GM12878 (cell line): ENCODE data around the gene TTC19. TPM values are rescaled to one million over a fixed set of nuclear protein-coding genes. Genes with fewer than 3 reads are reported as not detected.

Experiments
- ATAC-seq: fragments of 200-7000 bp; cut with Tn5 transposase; 3 replicates; pipeline ENCODE4 v1.9.1; 2020; ENCODE audit warnings: mild to moderate bottlenecking, moderate library complexity
- BruUV-seq: library from RNA; stranded (reverse); fragments of 400-500 nt; replicated peaks from 2 replicates; lab custom pipeline; 2021; lab: Mats Ljungman, UMichigan
- CTCF ChIA-PET: fragments of 300-600 bp; sonication (Branson Sonifier 250); formaldehyde crosslinking; extraction: SDS; loops from one replicate; lab custom pipeline; 2021; ENCODE audit warnings: inconsistent platforms; lab: Yijun Ruan, JAX
- POLR2A ChIA-PET: fragments of 350-600 bp; formaldehyde crosslinking; extraction: SDS; loops from one replicate; lab custom pipeline; 2021; ENCODE audit warnings: inconsistent platforms; lab: Charles Lee
- RAD21 ChIA-PET: fragments of 300-600 bp; sonication (Branson Sonifier 250); formaldehyde crosslinking; loops from one replicate; lab custom pipeline; 2023; ENCODE audit warnings: antibody characterized with exemption; ENCODE audit not compliant: unreplicated experiment; lab: Charles Lee
- SMC1A ChIA-PET: fragments of 300-600 bp; sonication (Branson Sonifier 250); formaldehyde crosslinking; loops from one replicate; lab custom pipeline; 2023; ENCODE audit not compliant: unreplicated experiment, uncharacterized antibody; lab: Charles Lee
- DNase-seq: peaks from one replicate; pipeline ENCODE4 v3.0.0-alpha.2; 2011; ENCODE audit warnings: low read depth, low spot score
- FAIRE-seq: peaks from 3 replicates; lab custom pipeline; 2011; peaks lifted over from hg19 to GRCh38; lab: Jason Lieb, UNC
- H2AFZ ChIP-seq: 2 replicates; pipeline ENCODE4 v1.6.0; 2011; ENCODE audit warnings: low read depth, low read length, control low read depth; ENCODE audit not compliant: control insufficient read depth
- H3K27ac ChIP-seq: 2 replicates; pipeline ENCODE4 v1.5.1; 2011; ENCODE audit warnings: control low read depth; ENCODE audit not compliant: control insufficient read depth, insufficient read depth
- H3K27me3 ChIP-seq, 2 experiments: replicated peaks in 1 of 2; 2 replicates each; pipeline versions ENCODE4 v1.6.0 to v1.6.1; 2011; ENCODE audit warnings: low read length in 1 of 2; ENCODE audit not compliant: control insufficient read depth in 2 of 2, insufficient read depth in 2 of 2
- H3K36me3 ChIP-seq, 2 experiments: 2 replicates each; pipeline ENCODE4 v1.5.1; 2011; ENCODE audit warnings: low read length in 1 of 2; ENCODE audit not compliant: control insufficient read depth in 2 of 2, insufficient read depth in 2 of 2
- H3K4me1 ChIP-seq: 2 replicates; pipeline ENCODE4 v1.6.1; 2011; ENCODE audit warnings: mild to moderate bottlenecking, low read length, moderate library complexity, mixed read lengths; ENCODE audit not compliant: control insufficient read depth, insufficient read depth
- H3K4me2 ChIP-seq: 2 replicates; pipeline ENCODE4 v1.6.0; 2011; ENCODE audit warnings: control low read depth; ENCODE audit not compliant: control insufficient read depth, insufficient read depth
- H3K4me3 ChIP-seq: fragments of 200-600 bp; sonication (generic); 2 replicates; pipeline ENCODE4 v1.5.1; 2016
- H3K79me2 ChIP-seq: 2 replicates; pipeline ENCODE4 v1.6.0; 2011; ENCODE audit warnings: low read length; ENCODE audit not compliant: control insufficient read depth, insufficient read depth
- H3K9ac ChIP-seq: 2 replicates; pipeline ENCODE4 v1.8.0; 2011; ENCODE audit warnings: low read length, control low read depth, mixed read lengths; ENCODE audit not compliant: control insufficient read depth, insufficient read depth
- H3K9me3 ChIP-seq: replicated peaks from 3 replicates; pipeline ENCODE4 v1.5.1; 2011; ENCODE audit warnings: mild to moderate bottlenecking, low read length; ENCODE audit not compliant: control insufficient read depth, insufficient read depth
- H4K20me1 ChIP-seq: 2 replicates; pipeline ENCODE4 v1.6.0; 2011; ENCODE audit not compliant: control insufficient read depth, insufficient read depth
- ESRRA ChIP-seq: IDR thresholded peaks from 2 replicates; pipeline ENCODE4 v1.6.1; 2012; ENCODE audit warnings: mild to moderate bottlenecking, low read length, improper control_type of control experiment
- IKZF2 ChIP-seq, 2 experiments: fragments of 450-650 bp; IDR thresholded peaks; 2 replicates each; pipeline ENCODE4 v1.6.1; 2017; ENCODE audit warnings: mild to moderate bottlenecking in 2 of 2, moderate library complexity in 2 of 2
- IRF5 ChIP-seq: fragments of 450-650 bp; IDR thresholded peaks from 2 replicates; pipeline ENCODE4 v1.6.1; 2017; ENCODE audit warnings: borderline replicate concordance
- RELA ChIP-seq: fragments of 450-650 bp; IDR thresholded peaks from 2 replicates; pipeline ENCODE4 v1.8.0; 2014; ENCODE audit warnings: borderline replicate concordance; ENCODE audit not compliant: partially characterized antibody
- RFX5 ChIP-seq: IDR thresholded peaks from 2 replicates; pipeline ENCODE4 v1.6.1; 2011; ENCODE audit warnings: low read depth, low read length, improper control_type of control experiment
- TBL1XR1 ChIP-seq: IDR thresholded peaks from 2 replicates; pipeline ENCODE4 v1.6.1; 2012; ENCODE audit warnings: low read depth, low read length, improper control_type of control experiment
- WGBS: methylation state at CpG from one replicate; pipeline ENCODE4 v1.1.6; 2016; ENCODE audit warnings: low lambda C conversion rate; ENCODE audit not compliant: insufficient replicate concordance, insufficient coverage; ENCODE audit errors: missing lambda C conversion rate; 5-methylcytosine and 5-hydroxymethylcytosine counted together
- in situ Hi-C: fragments of 300-500 bp; cut with MboI; formaldehyde crosslinking; loops from 9 replicates; pipeline ENCODE4 v1.14.3; 2018; ENCODE audit warnings: mixed read lengths
- intact Hi-C: fragments of 100-400 bp; cut with micrococcal nuclease; formaldehyde crosslinking; loops from one replicate; pipeline ENCODE4 v1.14.2; 2022; ENCODE audit not compliant: unreplicated experiment
- polyA plus RNA-seq, 11 experiments: library from polyadenylated mRNA; depleted of rRNA in 4 of 11; unstranded in 6 of 11; stranded (reverse) in 5 of 11; fragments of >200 nt; fragmentation: Nextera tagmentation in 4 of 11; fragmentation: Illumina TruSeq in 1 of 11; extraction: Ambion mirVana in 4 of 11; extraction: Trizol in 1 of 11; gene quantifications; 1 replicate in 1 of 11; 2 replicates in 10 of 11; pipeline versions ENCODE4 v1.2.1 to v1.2.3, GENCODE V29; 2011 to 2016; ENCODE audit warnings: inconsistent platforms in 2 of 11, missing spikeins in 2 of 11, low read depth in 1 of 11
- total RNA-seq, 4 experiments: library from RNA; depleted of rRNA in 3 of 4; stranded (reverse); fragments of >200 nt in 3 of 4; fragmentation: Illumina TruSeq in 1 of 4; extraction: Trizol in 1 of 4; gene quantifications; 2 replicates each; pipeline versions ENCODE4 v1.2.1 to v1.2.3, GENCODE V29; 2013 to 2021

The TTC19 gene
- total and polyA plus RNA-seq, 10 of the 15 experiments (the other 5 are each of a cell fraction or from before 2014, with no cell fraction given) = 5.3 to 29.8 (median 20.1) TPM

- Histone ChIP-seq H3K9me3 (no peaks in the 10 kb centered on the region), H2AFZ (no peak overlapping the region), H3K4me2 (no peak overlapping the region), H3K4me3 (no peak overlapping the region), H3K4me1 (no peaks in the 10 kb centered on the region), H3K36me3 (no peaks in the 10 kb centered on the region), H3K27me3 (peaks cover 0 to 6% of the 10 kb centered on the region in 2 experiments; a peak in 2 of 4 replicates), H4K20me1 (no peaks in the 10 kb centered on the region), H3K9ac (no peak overlapping the region), H3K27ac (no peak overlapping the region), H3K79me2 (no peaks in the 10 kb centered on the region)
- ATAC-seq (peak; percentile 19; the same call in 2 of the 3 replicates), FAIRE-seq (no peak), DNase-seq (no peak)
- ChIA-PET CTCF (no interaction called here), POLR2A (no interaction called here), SMC1A (no interaction called here), RAD21 (no interaction called here)
- in situ Hi-C loops (no loop called here), intact Hi-C loops (no loop called here)
- no peak for TF ChIP-seq IKZF2 (IDR thresholded peaks at IDR 0.05)
- no peak for TF ChIP-seq TBL1XR1
- no peak for TF ChIP-seq IRF5
- no peak for TF ChIP-seq ESRRA
- 54% methylated on average over 6 of the region's 6 CpGs for WGBS
- no TSS peak for BruUV-seq
Observed at GRCh38 chr17:15951368-15952047, 48.1 kb upstream of the TTC19 start.

GRCh38 chr17:15952048-15952532, 47.5 kb upstream of the TTC19 start:
- no peaks in the 10 kb centered on the region for H3K4me1 ChIP-seq
- no peaks in the 10 kb centered on the region for H3K9me3 ChIP-seq
- in situ Hi-C loops = no loop called here
- ChIA-PET POLR2A (no interaction called here), SMC1A (no interaction called here), RAD21 (no interaction called here)
- no peak overlapping the region for H3K9ac ChIP-seq
- H3K27me3 ChIP-seq = peaks cover 0 to 3% of the 10 kb centered on the region in 2 experiments; a peak in 2 of 4 replicates
- H3K36me3 ChIP-seq = no peaks in the 10 kb centered on the region
- no peak for ATAC-seq
- BruUV-seq = no TSS peak
- H3K4me3 ChIP-seq = no peak overlapping the region
- WGBS = 57% methylated on average over 7 of the region's 7 CpGs
- TF ChIP-seq RELA = no peak
- no peak for TF ChIP-seq RFX5
- TF ChIP-seq, all 136 proteins: peak for 0
- intact Hi-C loops = no loop called here
- H3K4me2 ChIP-seq = no peak overlapping the region
- CTCF ChIA-PET = no interaction called here
- H3K27ac ChIP-seq = no peak overlapping the region
- DNase-seq (no peak), FAIRE-seq (no peak)
- no peaks in the 10 kb centered on the region for H3K79me2 ChIP-seq
- H4K20me1 ChIP-seq = no peaks in the 10 kb centered on the region
- no peak overlapping the region for H2AFZ ChIP-seq
